OCI-LY1 (cell line): ENCODE results near the gene UPB1.

Experiments used
- CTCF ChIP-seq: fragments of 200-600 bp; sonication (generic), shearing (Covaris generic); IDR thresholded peaks from 2 replicates; pipeline ENCODE4 v1.5.1; 2017; ENCODE audit warnings: mild to moderate bottlenecking, antibody characterized with exemption, low read length, moderate library complexity, mixed read lengths
- EZH2 ChIP-seq: fragments of 200-600 bp; sonication (generic), shearing (Covaris generic); IDR thresholded peaks from 2 replicates; pipeline ENCODE4 v1.8.0; 2017; ENCODE audit warnings: borderline replicate concordance, mixed run types, mild to moderate bottlenecking, antibody characterized with exemption, low read length, moderate library complexity, mixed read lengths

- TF ChIP-seq CTCF (no peak), EZH2 (no peak)
These were observed 28.3 kb upstream of the UPB1 start for GRCh38 chr22:24466716-24467328.
